Right renal cortex interstitium (tissue), 3 donors: ENCODE data around the gene PEX14. TPM values are rescaled to one million over a fixed set of nuclear protein-coding genes. Genes with fewer than 3 reads are reported as not detected.

ENCODE experiments used
- DNase-seq, 3 donors: peaks; one replicate each; pipeline ENCODE4 v3.0.0-alpha.2; 2013; ENCODE audit warnings: low read depth in 3 of 3, low spot score in 2 of 3
- polyA plus RNA-seq, 3 donors: library from polyadenylated mRNA; unstranded; fragments of 120-200 nt; gene quantifications; one replicate each; pipeline ENCODE4 v1.2.1, GENCODE V29; 2013; ENCODE audit not compliant: insufficient read length in 3 of 3

Gene PEX14
- polyA plus RNA-seq, 3 donors: 19.2 to 20.4 (median 19.5) TPM

DNA sequence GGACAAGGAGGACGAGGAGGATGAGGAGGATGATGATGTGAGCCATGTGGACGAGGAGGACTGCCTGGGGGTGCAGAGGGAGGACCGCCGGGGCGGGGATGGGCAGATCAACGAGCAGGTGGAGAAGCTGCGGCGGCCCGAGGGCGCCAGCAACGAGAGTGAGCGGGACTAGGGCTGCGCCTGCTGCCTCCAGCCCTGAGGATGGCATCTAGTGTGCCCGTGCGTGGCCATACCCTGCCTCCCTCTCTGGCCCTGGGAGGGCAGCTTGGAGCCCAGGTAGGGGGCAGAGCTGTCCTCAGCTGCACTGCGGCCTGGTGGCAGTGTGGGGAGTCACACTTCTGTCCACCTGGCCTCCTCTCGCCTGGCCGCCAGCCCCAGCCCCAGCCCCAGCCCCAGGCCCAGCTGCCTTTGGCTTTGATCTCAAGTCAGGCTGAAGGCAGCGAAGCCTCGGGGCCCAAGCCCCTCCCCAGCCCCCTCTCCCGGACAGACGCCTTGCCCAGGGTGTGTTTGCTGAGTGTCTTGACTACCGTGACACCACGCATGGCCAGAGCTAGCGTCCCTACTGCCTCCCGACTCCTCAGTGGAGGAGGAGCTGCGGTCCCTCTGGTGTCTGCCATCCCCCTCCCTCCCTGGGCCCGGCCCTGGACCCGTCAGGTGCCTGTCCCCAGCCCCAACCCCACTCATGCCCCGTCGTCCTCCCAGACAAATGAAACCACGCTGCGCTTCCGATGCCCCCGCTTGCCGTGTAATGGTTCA is 155.2 kb downstream of the PEX14 start:
- DNase-seq: no peak

DNA sequence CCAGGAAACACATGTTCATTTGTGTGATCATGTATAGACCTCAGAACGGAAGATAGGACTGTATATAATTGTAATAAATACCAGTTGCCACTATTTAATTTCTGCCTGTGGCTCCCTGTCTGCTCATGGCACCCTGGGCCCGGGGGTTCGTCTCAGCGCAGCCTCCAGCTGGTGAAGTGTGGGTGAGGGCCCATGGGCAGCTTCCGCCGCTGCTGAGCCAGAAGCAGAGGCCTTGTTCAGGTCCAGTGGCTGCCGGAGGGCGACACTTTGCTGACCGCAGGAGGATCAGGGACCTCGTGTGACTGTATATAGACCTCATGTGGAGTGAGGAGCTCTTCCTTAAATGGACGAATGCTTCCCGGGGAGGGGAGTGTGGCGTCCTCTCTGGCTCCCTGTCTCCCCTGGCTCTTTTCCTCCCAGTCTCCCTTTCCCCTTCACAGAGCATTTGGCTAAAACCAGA is 155.9 kb downstream of the PEX14 start:
- no peak for DNase-seq

DNA sequence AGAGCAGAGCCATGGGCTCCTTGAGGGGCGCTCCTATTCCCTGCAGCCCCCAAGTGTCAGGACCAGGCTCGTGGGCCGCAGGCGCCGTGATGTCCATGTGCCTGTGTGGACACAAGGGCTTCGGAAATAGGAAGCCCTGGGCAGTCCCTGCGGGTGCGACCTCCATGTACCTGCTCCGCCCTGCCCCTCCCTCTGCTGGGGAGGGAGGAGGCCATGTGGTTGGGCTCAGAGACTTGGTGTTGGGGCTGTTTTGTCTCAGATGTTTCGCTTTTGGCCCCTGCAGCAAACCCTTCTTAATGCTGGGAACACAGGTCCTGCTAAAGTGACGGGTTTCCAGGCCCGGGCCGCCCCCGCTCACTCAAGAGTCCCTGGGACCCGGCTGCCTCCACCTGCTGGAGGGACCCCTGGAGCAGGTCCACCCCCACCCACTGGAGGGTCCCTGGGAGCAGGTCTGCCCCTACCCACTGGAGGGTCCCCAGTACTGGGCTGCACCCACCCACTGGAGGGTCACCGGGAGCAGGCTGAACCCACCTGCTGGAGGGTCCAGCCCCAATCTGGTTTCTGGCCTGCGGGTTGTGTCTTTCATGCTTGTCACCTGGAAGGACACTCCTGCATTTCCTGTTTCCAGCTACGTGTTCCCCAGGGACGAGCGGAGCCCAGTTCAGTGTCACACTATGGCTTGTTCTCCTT is 156.5 kb downstream of the PEX14 start:
- no peak for DNase-seq

DNA sequence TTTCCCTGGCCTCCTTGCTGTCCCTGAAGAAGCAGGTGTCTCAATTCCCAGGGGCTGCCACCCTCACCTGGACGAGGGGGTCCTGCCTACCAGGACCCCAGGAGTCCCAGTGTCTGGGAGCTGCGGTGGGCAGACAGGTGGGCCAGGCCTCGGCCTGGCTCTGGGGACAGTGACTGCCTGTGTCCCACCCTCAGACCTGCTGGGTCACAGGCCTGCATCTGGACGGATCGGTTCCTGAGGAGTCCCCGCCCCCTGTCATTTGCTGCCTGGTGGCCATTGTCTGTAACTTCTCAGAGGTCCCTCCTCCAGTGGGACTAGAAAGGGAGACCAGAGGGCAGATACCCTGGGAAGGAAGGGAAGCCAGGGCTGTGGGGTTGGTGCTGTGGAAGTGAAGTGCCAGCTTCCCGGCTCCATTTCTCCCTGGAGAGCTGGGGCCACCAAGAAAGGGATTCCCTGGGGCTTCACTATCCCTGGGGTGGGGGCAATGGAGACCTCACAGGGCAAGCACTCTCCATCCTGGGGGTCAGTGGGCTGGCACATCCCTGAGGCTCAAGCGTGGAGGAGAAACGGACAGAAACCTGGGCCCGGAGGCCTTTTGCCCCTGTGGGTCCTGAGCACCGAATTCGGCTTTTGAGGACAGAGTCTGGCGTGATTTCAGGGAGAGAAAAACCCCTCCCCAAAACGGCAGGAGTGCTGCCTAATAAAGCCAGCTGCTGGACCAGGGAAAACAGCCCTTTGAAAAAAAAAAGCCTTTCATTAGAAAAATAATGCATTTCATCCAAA is 157.3 kb downstream of the PEX14 start:
- DNase-seq: no peak

- DNase-seq: no peak
These were observed 157.9 kb downstream of the PEX14 start for GRCh38 chr1:10632691-10633090.

DNA sequence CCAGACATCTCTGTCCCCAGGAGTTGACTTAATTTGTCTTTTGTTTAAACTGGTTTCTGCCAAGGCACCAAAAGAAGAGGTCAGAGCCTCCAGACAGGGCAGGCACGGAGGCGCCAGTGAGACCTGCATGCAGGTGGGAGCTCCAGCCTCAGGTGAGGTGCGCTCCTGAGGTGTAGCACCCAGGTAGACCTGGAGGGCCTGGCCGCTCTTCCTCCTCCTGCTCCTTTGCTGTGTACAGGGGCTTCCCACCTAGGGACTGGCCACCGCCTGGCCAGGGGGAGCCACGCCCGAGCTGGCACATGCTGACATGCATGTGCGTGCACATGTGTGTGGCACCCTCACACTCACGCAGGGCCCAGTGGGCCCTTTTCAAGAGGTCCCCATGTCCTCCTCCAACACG is 158.7 kb downstream of the PEX14 start:
- DNase-seq: no peak

DNA sequence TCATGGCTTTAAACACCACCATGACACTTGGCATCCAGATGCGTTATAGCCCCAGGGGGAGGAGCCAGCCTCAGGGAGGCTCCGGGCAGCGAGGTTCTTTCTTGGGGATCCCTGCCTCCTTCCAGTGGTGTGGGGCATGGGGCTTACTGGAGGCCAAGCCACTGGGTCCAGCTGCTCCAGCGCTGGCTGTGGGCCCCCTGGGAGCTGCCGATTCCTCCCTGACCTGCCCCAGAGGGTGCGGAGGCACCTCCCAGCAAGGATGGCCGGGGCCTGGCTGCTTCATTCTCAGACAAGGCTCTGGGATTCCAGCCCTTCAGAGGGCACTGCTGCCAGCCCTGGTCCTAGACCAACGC is 159.3 kb downstream of the PEX14 start:
- no peak for DNase-seq

DNA sequence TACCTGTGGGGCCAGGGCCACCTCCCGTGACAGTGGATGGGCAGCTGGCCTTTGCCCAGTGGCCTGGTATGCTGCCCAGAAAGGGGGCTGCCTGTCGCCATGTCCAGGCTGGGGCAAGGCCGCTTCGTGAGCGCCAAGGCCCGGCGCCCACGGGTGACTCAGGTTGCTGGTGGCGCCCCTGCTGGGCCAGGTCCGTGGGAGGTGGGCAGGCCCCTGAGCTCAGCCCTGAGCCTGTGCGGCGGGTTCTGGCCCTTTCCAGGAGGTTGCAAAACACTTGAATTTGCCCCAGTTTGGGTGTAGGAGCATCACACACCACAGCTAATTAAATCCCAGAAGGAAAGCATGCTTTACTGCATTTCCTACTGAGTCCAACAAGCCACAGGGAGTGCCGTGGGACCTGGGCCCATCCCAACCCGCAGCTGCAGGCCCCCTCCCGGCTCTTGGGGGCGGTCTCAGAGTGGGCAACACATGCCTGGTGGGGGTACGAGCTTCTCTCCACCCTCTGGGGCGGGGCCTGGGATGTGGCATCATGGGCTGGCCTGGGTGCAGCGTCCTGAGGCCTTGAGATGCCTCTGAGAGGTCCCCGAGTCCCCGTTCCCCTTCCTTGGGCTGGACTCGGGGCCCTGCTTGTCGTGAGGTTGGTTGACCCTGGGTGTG is 159.8 kb downstream of the PEX14 start:
- no peak for DNase-seq

GRCh38 chr1:10635085-10635896 is 160.5 kb downstream of the PEX14 start:
- no peak for DNase-seq

DNA sequence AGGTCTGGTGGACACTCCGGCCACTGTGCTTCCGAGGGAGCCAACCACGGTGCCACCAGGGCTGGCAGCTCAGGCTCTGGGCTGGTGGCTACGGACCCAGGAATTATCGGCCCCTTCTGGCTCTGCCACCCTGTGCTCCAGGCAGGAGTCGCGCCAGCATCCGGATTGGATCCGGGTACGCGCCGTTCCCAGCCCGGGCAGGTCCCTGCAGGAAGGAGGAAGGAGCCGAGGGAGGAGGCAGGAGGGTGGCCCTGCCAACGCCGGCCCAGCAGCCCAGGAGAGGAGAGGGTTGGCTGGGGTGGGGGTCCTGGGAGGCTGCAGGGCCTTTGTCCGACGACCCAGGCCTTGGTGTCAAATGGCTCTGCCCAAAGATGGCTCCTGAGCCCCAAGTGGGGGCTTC is 161.2 kb downstream of the PEX14 start:
- no peak for DNase-seq

DNA sequence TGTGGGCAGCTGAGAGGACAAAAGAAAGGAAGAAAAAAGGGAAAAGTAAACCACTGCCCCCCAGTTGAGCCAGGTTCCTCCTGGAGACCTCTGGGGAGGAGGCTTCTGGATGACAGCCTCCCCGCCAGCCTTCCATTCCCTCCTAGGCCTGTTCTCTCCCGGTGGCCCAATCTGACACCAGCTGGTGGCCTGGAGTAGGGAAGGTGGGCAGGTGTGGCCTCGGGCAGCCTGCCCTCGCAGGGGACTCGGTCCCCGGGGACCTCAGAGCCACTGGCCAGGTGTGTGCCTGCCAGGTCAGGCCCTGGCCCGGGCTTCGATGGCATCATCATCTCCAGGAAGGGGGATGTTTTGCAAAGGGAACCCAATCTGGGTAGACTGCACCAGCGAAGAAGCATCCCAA is 162.7 kb downstream of the PEX14 start:
- DNase-seq: no peak

- DNase-seq: no peak
These were observed 163.2 kb downstream of the PEX14 start for GRCh38 chr1:10637834-10638558.

- DNase-seq: no peak
These were observed 163.8 kb downstream of the PEX14 start for GRCh38 chr1:10638559-10639005.

- no peak for DNase-seq
These were observed 164.4 kb downstream of the PEX14 start for GRCh38 chr1:10639011-10639774.

- no peak for DNase-seq
These were observed 165.2 kb downstream of the PEX14 start for GRCh38 chr1:10639775-10640578.

GRCh38 chr1:10640843-10641553 is 166.2 kb downstream of the PEX14 start:
- no peak for DNase-seq

- no peak for DNase-seq
These were observed 167.2 kb downstream of the PEX14 start for GRCh38 chr1:10641976-10642375.
